ENCODE data around the gene CNNM2.

CNNM2 gene

DNA sequence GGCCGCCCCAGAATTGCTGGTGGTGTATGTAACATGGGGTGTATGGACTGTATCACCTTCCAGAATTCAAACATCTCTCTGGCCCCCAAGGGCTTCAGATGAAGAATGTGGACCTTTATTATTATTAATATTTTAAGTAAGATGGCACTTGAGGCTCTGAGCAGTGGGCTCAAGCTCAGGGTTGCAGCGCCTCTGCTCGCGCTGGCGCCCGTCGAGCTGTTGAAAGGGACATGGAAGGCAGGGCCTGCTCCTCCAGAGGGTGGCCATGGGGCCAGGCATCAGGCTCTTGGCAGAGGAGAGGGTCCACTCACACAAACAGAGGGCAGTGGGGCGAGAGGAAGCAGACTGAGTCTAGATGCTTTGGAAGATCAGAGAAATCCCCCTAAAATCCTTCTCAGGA lies 154.8 kb downstream of the CNNM2 start:
- DNase-seq (ENCODE audit: low read depth in 2 of 2): no peak

DNA sequence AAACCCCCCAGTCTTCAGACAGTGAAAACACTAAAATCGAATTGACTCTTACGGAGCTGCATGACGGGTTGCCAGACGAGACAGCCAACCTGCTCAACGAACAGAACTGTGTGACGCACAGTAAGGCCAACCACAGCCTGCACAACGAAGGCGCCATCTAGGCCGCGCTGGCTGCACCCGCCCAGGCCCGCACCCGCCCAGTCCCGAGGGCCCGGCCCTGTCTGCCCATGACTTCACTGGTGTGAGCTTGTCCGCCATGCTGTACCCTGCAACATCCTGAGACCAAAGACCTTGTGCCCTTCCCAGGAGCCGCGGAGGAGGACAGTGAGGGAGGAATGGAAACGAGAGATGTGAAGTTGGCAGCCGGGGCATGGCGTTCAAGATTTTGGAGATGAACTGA lies 158.9 kb downstream of the CNNM2 start:
- DNase-seq (ENCODE audit: low read depth in 2 of 2): no peak

DNA sequence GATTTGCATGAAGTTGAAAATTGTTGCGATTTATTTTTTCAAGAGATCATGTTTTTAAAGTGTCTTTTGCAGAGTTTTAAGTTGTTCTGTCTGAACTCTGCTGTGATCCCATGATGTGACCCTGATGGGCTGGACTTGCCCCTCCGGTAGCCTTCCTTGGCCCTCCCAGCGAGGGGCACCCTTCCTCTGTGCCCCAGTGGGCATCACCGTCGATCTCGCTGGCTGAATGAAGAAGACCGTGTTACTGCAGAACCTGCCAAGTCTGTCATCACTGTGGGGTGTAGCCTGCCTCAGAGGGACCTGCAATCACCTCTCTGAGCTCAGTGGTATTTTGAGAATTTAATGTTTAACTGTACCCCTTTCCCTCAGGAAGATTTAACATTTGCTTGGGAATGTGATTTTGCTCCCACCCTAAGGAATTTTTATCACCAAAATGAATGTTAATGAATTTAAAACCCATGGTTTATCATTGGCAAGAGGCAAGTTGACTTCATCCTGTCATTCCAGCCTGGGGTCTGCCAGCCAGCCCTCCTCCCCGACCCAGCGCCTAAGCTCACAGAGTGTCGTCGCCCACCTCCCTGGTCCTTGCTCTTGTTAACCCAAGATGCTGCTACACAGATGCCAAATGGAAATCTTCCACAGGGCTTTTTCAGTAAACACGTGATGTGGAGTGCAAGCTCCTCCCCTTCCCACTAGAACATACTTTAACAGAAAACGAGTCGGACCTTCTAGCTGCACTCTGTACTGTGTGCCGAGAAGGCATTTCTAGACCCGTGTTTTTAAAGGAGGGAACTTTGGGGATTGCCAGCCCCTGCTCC lies 159.6 kb downstream of the CNNM2 start:
- no peak for DNase-seq (ENCODE audit: low read depth in 2 of 2)

DNA sequence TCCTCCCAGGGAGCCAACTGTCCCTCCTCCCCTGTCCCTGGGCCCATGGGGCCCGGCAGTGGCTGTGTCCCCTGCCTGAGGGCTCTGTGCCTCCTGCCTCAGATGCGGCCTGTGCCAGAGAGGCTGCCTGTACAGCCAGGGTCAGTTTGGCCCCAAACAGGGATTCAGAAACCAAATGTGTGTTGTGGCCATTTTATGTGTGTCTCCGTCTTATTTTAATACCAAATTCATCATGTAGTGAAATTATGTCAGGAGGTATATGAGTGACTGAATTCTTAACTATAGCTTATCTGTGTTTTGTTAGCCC lies 160.2 kb downstream of the CNNM2 start:
- no peak for DNase-seq (ENCODE audit: low read depth in 2 of 2)

DNA sequence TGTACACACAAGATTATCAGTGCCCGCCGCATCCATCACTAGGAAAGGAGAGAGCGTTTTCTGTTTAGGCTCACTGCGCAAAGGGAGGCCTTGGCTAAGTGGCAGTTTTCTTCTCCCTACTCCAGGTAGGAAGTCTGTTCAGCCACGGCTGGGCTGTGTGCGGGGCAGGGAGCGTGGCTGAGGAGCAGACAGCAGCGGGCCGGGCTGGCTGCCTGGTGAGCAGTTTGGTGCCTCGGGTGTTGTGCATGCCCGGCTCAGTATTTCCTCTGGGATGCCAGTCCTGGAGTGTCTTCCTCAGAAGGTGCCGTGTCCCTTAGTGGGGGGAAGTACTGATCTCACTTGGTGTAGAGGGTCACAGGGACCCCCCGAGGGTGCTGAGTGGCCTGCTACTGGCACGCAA lies 160.6 kb downstream of the CNNM2 start:
- DNase-seq (ENCODE audit: low read depth in 2 of 2): no peak

DNA sequence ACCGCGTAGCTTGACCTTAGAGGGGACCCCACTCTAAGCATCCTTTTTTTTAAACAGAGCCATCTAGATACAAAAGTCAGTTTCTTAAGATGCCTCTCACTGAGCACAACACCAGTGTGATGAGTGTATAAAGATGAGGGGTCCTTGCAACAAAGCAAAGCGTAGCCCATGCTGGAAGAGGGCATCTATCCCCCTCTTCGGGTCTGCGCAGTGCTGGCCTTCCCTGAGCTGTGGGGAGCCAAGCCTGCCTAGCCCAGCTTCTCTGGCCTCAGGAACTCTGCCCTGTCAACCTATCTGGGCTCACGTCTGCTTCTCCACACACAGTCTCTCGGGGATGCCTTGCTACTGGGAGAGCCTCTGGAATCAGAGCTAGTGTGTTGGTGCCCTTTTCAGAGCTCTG lies 161.0 kb downstream of the CNNM2 start:
- no peak for DNase-seq (ENCODE audit: low read depth in 2 of 2)

DNA sequence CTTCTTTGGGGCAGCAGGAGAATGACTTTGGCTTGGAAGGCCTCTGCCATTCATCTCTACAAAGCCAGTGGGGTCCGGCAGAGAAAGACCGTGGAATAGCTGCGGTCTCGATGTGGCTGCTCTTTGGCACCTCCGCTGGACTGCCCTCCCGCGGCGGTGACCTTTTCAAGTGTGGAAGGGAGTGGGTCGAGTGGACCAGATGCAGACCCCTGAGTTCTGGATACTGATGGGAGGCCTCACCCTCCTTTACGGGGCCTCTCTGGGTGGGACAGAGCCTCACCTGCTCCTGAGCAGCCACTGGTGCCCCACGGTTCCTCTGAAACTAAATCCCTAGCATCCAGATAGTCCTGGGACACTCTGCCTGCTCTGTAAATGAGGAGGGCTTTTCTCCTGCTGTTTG lies 161.9 kb downstream of the CNNM2 start:
- DNase-seq (ENCODE audit: low read depth in 2 of 2): no peak

DNA sequence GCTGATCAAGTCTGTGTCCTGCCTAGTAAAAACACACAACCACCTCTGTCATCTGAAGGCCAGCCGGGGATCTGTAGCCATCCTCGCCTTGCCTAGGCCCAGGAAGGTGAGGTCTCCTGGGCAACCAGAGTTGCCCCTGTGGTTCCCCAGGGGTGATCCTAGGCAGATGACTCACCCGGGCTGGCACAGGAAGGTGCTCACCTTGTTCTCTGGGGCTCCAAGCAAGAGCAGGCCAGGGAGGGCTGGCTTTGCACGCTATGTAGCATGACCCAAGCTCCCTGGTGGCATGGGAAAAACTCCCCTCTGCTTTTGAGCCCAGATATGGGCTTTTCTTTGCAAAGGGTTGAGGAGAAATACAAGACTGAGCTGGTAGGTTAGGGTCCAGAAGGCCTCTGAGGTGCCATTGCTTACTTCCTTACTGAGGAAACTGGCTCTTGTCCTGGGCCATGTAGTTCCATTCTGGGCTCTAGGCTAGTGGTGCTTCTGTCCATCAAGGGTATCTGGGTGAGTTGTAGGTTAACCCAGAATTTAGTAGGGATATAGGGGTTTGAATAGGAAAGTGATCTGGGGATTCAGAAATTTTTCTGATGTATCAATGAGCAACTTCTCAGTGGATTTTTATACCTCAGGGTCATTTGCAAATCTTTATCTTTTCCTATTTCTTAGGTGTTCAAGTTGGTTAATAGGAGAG lies 162.9 kb downstream of the CNNM2 start:
- DNase-seq (ENCODE audit: low read depth in 2 of 2): no peak

DNA sequence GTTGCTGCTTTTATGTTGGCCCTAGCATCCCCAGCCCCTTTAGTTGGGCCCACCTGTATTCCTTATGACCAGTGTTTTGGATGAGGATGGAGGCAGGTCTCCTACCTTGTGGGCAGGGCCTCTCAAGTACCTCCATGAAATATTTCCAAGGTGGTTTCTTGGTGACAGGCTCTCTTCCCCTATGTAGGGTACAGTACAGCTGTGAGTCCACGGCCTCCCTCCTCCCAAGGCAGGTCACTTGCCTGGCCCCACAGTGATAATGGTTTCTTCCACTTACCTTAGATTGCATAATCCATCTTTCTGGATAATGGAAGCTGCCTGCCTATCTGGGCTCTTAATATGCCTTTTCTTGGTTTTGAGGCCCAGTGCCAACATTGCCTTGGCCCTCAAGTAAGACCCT lies 164.6 kb downstream of the CNNM2 start:
- no peak for DNase-seq (ENCODE audit: low read depth in 2 of 2)

DNA sequence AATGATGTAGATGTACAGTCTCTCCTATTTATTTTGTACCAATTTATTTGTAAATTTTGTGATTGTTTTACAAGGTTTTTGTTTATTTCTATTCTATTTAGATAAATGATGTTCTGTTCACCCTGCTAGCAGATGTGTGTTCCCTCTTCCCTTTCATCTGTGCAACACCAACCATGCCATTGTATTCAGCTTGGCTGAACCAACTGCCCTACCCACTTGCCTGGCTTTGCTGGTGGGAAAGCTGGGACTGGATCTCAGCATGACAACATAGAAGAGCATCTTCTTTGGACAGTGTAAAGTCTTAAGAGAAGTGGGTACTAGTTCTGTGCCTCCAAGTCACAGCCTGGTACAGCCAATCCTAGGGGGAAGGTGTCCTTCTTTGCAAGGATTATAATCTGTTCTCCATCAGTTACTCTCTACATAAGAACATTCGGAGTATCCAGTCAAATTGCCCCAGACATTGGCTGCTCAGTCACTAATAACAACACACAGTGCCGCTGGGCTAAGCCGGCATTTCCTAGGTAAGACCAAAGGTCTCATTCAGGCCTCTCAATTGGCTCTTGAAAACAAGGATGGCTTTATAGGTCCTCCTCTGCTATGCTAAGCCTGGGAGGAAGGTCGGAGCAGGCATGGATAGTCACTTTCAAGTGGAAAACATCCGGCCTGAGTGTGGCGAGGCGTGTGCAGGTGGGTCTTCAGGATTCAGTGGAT lies 165.3 kb downstream of the CNNM2 start:
- DNase-seq (ENCODE audit: low read depth in 2 of 2): no peak

DNA sequence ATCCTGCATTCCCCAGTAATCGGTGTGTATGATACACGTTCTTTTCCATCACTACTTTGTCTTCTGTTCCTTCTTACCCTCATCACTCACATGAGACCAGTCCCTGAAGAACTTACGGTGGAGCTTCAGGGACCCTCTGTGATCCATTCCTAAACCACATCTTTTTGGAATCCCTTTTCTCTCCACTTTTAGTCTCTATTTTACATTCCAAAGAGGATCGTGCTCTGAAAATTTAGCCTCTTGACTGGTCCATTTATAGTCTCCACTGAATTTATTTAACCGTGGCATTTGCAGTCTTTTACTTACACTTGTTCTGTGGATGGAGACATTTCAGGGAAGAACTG lies 165.9 kb downstream of the CNNM2 start:
- no peak for DNase-seq (ENCODE audit: low read depth in 2 of 2)

DNA sequence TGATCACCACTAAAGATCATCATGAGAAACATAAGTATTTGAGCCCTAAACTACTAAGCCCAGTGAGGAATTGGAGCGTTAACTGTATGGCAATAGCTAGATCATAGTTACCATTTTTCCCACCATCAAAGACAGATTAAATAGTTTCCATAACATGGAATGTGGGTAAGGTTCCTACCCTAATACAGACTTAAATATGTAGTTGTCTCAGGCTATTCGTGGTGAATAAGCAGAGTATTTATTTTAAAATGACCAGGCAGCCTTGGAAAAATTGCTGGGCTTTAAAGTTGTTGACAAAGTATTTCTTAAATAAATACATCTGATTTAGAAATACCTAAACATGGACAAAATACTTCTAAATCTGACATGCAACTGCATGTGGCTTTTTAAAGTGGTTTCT lies 168.2 kb downstream of the CNNM2 start:
- DNase-seq (ENCODE audit: low read depth in 2 of 2): no peak

DNA sequence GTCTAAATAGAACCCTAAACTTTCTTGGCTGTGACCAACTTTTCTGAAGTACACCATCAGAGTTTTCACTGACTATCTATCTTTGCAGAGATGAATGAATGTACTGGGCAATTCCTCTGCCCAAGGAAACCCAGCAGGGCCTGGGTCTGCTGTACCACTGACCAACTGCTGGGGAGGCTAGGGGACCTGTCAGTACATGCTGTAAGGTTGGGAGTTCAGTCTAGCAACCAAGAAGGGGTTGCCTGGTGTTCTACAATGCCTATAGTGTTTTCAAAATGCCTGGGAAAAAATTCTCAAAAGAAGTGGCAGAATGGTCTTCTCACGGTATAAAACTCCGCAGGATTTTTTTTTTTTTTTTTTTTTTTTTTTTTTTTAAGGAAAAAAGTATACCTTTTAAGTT lies 168.7 kb downstream of the CNNM2 start:
- DNase-seq (ENCODE audit: low read depth in 2 of 2): no peak

DNA sequence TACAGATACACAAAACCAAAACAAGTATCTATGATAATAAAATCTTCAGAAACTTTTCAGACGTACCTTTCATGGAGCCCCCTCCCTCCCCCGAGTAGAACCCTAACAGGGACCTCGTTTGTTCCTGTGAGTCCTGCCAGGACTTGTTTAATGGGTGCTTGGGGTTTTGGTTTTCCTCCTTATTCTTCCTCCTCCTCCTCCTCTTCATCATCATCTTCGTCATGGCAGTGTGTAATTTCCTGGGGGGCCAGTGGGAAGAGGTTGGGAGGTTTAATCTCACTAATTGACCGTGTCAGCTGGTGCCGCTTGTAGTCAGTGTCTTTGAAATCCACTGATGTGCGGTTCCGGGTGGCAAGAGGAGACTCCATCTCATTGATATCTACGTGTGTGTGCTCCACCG lies 171.4 kb downstream of the CNNM2 start:
- DNase-seq (ENCODE audit: low read depth in 2 of 2): no peak

DNA sequence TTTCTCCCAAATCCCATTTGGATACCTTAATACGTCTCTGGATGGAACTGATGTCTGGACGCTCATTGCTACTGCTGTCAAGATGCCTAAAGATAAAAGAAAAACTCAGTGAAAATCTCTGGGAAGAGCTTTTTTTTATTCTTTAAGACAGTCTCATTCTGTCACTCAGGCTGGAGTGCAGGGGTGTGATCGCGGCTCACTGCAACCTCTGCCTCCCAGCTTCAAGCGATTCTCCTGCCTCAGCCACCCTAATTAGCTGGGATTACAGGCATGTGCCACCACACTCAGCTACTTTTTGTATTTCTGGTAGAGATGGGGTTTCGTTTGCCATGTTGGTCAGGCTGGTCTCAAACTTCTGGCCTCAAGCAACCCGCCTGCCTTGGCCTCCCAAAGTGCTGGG lies 172.8 kb downstream of the CNNM2 start:
- DNase-seq (ENCODE audit: low read depth in 2 of 2): no peak

DNA sequence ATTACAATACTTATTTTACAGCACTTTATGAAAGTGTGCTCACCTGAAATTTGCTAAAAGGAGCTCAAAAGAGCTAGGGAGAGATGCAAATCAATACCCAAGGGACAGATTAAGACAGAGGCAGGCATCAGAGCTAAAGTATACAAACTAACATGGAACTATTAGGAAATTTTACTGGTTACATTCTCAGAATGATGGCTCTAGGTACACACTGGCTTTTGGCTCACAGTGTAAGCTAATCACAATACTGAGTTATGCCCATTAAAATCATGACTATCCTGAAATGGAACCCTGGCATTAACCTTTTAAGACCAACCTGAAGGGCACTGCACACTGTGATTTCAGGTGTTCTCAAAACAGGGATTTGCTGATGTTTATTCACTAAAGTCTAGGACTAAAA lies 176.9 kb downstream of the CNNM2 start:
- no peak for DNase-seq (ENCODE audit: low read depth in 2 of 2)

DNA sequence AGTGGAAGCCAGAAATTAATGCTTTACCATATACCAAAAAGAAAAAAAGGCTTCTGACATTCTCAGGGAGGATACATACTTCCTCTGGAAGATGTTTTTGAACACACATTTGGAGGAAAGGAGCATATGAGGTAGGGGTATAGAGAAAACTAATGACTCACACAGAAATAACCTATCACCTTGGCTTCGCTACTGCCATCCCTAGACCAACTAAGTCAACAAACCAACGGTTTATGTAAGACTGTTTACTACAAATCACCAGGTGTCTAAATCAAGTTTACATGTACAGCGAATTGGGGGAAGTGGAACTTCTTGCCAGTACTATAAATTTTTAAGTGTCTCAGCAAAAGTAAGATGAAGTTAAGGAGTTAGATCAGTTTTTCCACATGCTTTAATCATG lies 178.0 kb downstream of the CNNM2 start:
- no peak for DNase-seq (ENCODE audit: low read depth in 2 of 2)

DNA sequence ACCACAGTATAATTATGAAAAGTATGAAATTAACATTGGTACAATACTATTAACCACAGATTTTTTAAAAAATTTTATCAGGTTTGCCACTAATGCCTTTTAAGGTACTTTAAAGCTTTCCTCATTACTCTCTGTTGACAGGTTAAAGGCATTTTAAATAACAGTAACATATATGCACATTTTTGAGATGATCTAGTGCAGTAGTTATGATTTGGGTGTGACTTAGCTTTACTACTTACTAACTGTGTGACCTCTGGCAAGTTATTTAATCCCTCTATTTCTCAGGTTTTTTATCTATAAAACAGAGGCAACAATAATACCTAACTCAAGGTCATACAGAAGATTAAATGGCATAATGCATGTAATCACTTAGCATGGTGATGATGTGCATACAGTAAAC lies 180.1 kb downstream of the CNNM2 start:
- no peak for DNase-seq (ENCODE audit: low read depth in 2 of 2)

DNA sequence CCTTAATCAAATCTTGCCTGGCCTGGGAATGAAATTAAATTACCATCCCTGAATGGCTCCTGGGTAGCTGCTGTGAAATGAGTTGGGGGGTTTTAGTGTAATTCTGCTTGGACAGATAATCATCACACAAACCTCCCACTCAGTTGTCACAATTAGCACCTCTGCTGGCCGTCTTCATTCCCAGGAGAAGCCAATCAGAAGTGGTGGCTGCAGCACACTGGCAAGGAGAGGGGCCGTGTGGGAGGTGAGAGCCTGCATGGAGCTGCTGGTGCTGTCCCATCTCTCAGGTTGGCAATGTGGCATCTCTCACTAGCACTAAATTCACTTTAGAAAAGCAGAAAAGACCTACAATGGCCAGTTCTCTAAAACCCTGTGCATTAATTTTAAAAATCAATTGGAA lies 182.5 kb downstream of the CNNM2 start:
- DNase-seq (ENCODE audit: low read depth in 2 of 2): no peak

DNA sequence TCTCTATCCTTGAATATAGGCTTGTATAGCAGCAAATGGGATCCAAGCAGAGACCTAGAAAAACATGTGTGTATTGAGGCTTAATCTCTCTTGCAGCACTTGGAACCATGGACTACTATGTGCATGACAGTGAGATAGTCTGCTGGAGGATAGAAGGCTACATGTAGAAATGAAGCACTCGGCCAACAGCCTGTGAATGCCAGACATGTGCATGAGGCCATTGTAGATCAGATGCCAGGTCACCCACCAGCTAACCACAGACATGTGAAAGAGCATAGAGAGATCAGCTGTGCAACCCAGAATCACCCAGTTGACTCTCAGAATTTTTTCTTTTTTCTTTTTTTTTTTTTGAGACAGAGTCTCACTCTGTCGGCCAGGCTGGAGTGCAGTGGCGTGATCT lies 184.1 kb downstream of the CNNM2 start:
- DNase-seq (ENCODE audit: low read depth in 2 of 2): no peak

DNA sequence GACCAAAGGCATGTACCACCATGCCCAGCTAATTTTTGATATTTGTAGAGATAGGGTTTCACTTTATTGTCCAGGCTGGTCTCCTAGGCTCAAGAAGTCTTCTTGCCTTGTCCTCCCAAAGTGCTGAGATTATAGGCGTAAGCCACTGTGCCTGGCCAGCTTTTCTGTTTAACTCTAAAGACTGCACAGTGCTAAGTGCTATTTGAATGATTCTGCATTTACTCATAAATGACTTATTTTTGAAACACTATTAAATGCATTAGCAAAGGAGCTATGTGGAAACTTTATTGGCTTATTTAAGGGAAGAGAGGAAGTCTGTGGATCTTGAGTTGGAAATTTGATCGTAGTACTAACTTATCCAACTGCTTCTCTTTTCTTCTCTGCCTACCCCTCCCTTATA lies 185.9 kb downstream of the CNNM2 start:
- DNase-seq (ENCODE audit: low read depth in 2 of 2): no peak

DNA sequence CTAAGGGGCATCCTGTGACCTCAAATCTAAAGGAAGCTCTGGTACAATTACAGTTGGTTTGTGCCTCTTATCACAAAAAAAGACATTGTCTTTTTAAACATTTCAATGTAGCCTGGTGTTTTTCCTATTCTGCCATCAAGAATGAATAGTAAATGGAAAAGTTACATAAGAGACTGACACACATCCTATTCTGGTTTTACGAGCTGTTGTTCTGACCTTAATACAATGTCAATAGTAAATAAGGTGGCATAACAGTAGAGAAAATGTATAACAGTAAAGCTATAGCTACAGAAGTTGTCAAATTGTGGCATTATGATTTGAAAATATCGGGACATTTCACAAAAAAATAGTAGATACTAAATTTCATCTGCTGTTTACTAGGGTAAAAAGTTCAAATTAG lies 186.6 kb downstream of the CNNM2 start:
- no peak for DNase-seq (ENCODE audit: low read depth in 2 of 2)

DNA sequence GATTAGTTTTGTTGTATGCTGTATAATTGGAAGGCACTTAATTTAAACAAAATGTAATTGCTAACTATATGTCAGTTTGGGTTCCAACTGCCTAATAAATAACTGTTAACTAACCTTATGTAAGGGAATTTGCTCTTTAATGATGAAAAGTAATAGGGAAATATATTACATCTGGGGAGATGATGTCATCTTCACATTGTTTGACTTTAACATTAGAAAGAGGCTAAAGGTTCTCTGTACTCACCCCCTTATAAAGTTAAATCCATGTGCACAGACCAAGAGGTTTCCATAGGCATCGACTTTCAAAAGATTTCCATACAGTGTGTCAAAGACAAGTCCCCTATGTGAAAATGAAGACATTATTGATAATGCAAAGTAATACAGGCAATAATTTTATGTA lies 187.4 kb downstream of the CNNM2 start:
- DNase-seq (ENCODE audit: low read depth in 2 of 2): no peak
